BE2C (cell line): Measurements from ENCODE around the gene YIPF3.

Experiments
- DNase-seq: peaks from one replicate; pipeline ENCODE4 v3.0.0-alpha.2; 2020
- H3K27me3 ChIP-seq: fragments of 250-450 bp; sonication (Bioruptor Pico); 2 replicates; pipeline ENCODE4 v1.5.1; 2020; ENCODE audit warnings: mild to moderate bottlenecking
- H3K36me3 ChIP-seq: fragments of 250-450 bp; sonication (Bioruptor Pico); 2 replicates; pipeline ENCODE4 v1.5.1; 2020; ENCODE audit warnings: mild to moderate bottlenecking
- H3K4me1 ChIP-seq: fragments of 250-450 bp; sonication (Bioruptor Pico); 2 replicates; pipeline ENCODE4 v1.5.1; 2020
- H3K4me3 ChIP-seq: 2 replicates; pipeline ENCODE4 v1.5.1; 2011; ENCODE audit warnings: low read depth, low read length
- H3K9me3 ChIP-seq: fragments of 250-450 bp; sonication (Bioruptor Pico); 2 replicates; pipeline ENCODE4 v1.5.1; 2020
- TF ChIP-seq, protein P1 (sequence below): IDR thresholded peaks from 2 replicates; pipeline ENCODE4 v1.5.1; 2012; ENCODE audit warnings: mild to moderate bottlenecking, low read depth, low read length

YIPF3 gene

DNA sequence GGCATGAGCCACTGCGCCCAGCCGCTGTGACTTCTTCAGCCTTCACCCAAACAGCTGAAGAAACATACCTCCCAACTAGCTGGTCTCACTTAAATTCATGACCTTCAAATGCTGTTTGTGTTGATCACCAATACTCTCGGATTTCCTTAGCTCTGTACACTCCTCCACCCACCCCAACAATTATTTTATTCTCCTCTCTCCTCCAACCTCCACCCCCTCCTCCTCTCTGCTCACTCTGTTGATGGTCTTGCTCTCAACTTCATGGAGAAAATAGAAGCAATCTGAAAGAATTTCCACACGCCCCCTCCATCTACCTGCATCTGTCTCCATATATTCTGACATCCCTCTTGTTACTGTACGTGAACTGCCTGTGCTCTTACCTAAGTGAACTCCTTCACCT is 54.8 kb downstream of the YIPF3 start:
- no peaks in the 10 kb centered on the region for H3K9me3 ChIP-seq
- H3K27me3 ChIP-seq = no peaks in the 10 kb centered on the region
- H3K4me1 ChIP-seq = no peaks in the 10 kb centered on the region
- H3K36me3 ChIP-seq = no peaks in the 10 kb centered on the region
- TF ChIP-seq, protein P1, sequence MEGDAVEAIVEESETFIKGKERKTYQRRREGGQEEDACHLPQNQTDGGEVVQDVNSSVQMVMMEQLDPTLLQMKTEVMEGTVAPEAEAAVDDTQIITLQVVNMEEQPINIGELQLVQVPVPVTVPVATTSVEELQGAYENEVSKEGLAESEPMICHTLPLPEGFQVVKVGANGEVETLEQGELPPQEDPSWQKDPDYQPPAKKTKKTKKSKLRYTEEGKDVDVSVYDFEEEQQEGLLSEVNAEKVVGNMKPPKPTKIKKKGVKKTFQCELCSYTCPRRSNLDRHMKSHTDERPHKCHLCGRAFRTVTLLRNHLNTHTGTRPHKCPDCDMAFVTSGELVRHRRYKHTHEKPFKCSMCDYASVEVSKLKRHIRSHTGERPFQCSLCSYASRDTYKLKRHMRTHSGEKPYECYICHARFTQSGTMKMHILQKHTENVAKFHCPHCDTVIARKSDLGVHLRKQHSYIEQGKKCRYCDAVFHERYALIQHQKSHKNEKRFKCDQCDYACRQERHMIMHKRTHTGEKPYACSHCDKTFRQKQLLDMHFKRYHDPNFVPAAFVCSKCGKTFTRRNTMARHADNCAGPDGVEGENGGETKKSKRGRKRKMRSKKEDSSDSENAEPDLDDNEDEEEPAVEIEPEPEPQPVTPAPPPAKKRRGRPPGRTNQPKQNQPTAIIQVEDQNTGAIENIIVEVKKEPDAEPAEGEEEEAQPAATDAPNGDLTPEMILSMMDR = no peak
- no peak for DNase-seq
- no peak overlapping the region for H3K4me3 ChIP-seq
